Endothelial cell of umbilical vein (primary cell): ENCODE measurements around the gene SPRED2. TPM values are rescaled to one million over a fixed set of nuclear protein-coding genes. Genes with fewer than 3 reads are reported as not detected.

ENCODE experiments used
- BruUV-seq: library from RNA; stranded (reverse); fragments of 400-500 nt; replicated peaks from 2 replicates; lab custom pipeline; 2021; lab: Mats Ljungman, UMichigan
- CTCF ChIA-PET: fragments of 300-600, 350-600 bp; sonication (Branson Sonifier 250); formaldehyde crosslinking; loops from one replicate; lab custom pipeline; 2021; ENCODE audit warnings: antibody characterized with exemption, inconsistent platforms; lab: Charles Lee
- POLR2A ChIA-PET: fragments of 300-600, 350-600 bp; sonication (Branson Sonifier 250); formaldehyde crosslinking; loops from one replicate; lab custom pipeline; 2021; ENCODE audit warnings: antibody characterized with exemption, inconsistent platforms; lab: Charles Lee
- DNase-seq: peaks from one replicate; pipeline ENCODE4 v3.0.0-alpha.2; 2011; ENCODE audit warnings: low read depth, low spot score
- FAIRE-seq: peaks from 2 replicates; lab custom pipeline; 2011; peaks lifted over from hg19 to GRCh38; lab: Jason Lieb, UNC
- H2AFZ ChIP-seq: 2 replicates; pipeline ENCODE4 v1.6.0; 2012; ENCODE audit warnings: low read depth, low read length, control low read depth, inconsistent platforms
- H3K27ac ChIP-seq: 2 replicates; pipeline ENCODE4 v1.5.1; 2011; ENCODE audit warnings: low read depth, mild to moderate bottlenecking, control low read depth, low read length, moderate library complexity; ENCODE audit not compliant: insufficient read depth
- H3K27me3 ChIP-seq, 2 experiments: 2 replicates each; pipeline versions ENCODE4 v1.6.0 to v1.6.1; 2011; ENCODE audit warnings: low read length in 2 of 2, mixed read lengths in 1 of 2; ENCODE audit not compliant: control insufficient read depth in 2 of 2, insufficient read depth in 2 of 2
- H3K36me3 ChIP-seq, 2 experiments: 2 replicates in 1 of 2; 3 replicates in 1 of 2; pipeline ENCODE4 v1.5.1; 2011; ENCODE audit warnings: low read length in 2 of 2, mild to moderate bottlenecking in 1 of 2, moderate library complexity in 1 of 2; ENCODE audit not compliant: control insufficient read depth in 2 of 2, insufficient read depth in 2 of 2; ENCODE audit errors: extremely low read depth in 1 of 2
- H3K4me1 ChIP-seq: 3 replicates; pipeline ENCODE4 v1.5.1; 2011; ENCODE audit warnings: mild to moderate bottlenecking, low read length; ENCODE audit not compliant: control insufficient read depth, insufficient read depth; ENCODE audit errors: extremely low read depth
- H3K4me2 ChIP-seq: 2 replicates; pipeline ENCODE4 v1.6.1; 2011; ENCODE audit warnings: low read length, control low read depth, mixed read lengths; ENCODE audit not compliant: insufficient read depth
- H3K4me3 ChIP-seq, 3 experiments: fragments of 200-600 bp in 1 of 3; sonication (generic), shearing (Covaris generic) in 1 of 3; replicated peaks in 1 of 3; 2 replicates each; pipeline ENCODE4 v1.5.1; 2011 to 2016; ENCODE audit warnings: control low read depth in 3 of 3, low read length in 3 of 3, mild to moderate bottlenecking in 2 of 3, inconsistent platforms in 1 of 3, low read depth in 1 of 3, moderate library complexity in 1 of 3; ENCODE audit not compliant: insufficient read depth in 1 of 3
- H3K79me2 ChIP-seq: 2 replicates; pipeline ENCODE4 v1.6.0; 2012; ENCODE audit warnings: low read length, inconsistent platforms; ENCODE audit not compliant: control insufficient read depth, insufficient read depth
- H3K9ac ChIP-seq: replicated peaks from 2 replicates; pipeline ENCODE3; 2011; ENCODE audit warnings: low read length, control low read depth; ENCODE audit not compliant: insufficient read depth; ENCODE audit errors: extremely low read depth
- H3K9me1 ChIP-seq: replicated peaks from 3 replicates; pipeline ENCODE4 v1.6.0; 2011; ENCODE audit warnings: mild to moderate bottlenecking, low read length; ENCODE audit not compliant: control insufficient read depth, insufficient read depth; ENCODE audit errors: extremely low read depth
- H3K9me3 ChIP-seq: replicated peaks from 2 replicates; pipeline ENCODE4 v1.5.1; 2012; ENCODE audit warnings: low read length, inconsistent platforms; ENCODE audit not compliant: control insufficient read depth, insufficient read depth
- H4K20me1 ChIP-seq: replicated peaks from 2 replicates; pipeline ENCODE3; 2011; ENCODE audit warnings: mild to moderate bottlenecking, low read length; ENCODE audit not compliant: control insufficient read depth, insufficient read depth; ENCODE audit errors: extremely low read depth
- EZH2 ChIP-seq: IDR thresholded peaks from 2 replicates; pipeline ENCODE4 v1.6.1; 2012; ENCODE audit warnings: borderline replicate concordance, low read depth, mild to moderate bottlenecking, moderate library complexity, low read length, inconsistent platforms; ENCODE audit not compliant: severe bottlenecking
- FOS ChIP-seq: IDR thresholded peaks from 2 replicates; pipeline ENCODE4 v1.6.1; 2011; ENCODE audit warnings: mild to moderate bottlenecking, low read length, moderate library complexity, borderline replicate concordance; ENCODE audit not compliant: insufficient read depth
- GATA2 ChIP-seq: IDR thresholded peaks from 2 replicates; pipeline ENCODE4 v1.7.0; 2011; ENCODE audit warnings: low read depth, mild to moderate bottlenecking, moderate library complexity, mixed read lengths, low read length; ENCODE audit not compliant: insufficient read length, insufficient read depth
- JUN ChIP-seq: IDR thresholded peaks from 2 replicates; pipeline ENCODE4 v1.6.1; 2011; ENCODE audit warnings: borderline replicate concordance, low read depth; ENCODE audit not compliant: insufficient read length, insufficient read depth
- MYC ChIP-seq: IDR thresholded peaks from one replicate; pipeline ENCODE4 v1.6.1; 2011; ENCODE audit warnings: mild to moderate bottlenecking, low read depth, low read length
- POLR2AphosphoS5 ChIP-seq: IDR thresholded peaks from 2 replicates; pipeline ENCODE4 v1.6.1; 2012; ENCODE audit warnings: low read depth, mild to moderate bottlenecking, control low read depth, low read length, moderate library complexity; ENCODE audit not compliant: insufficient read depth
- dilution Hi-C: fragments of 300-500 bp; cut with MboI; formaldehyde crosslinking; loops from one replicate; pipeline ENCODE4 v1.15.0; 2019; ENCODE audit warnings: low sequenced_read_pairs; ENCODE audit not compliant: extremely low pct_ligation_motif_present
- intact Hi-C: fragments of 100-400 bp; cut with micrococcal nuclease; formaldehyde crosslinking; loops from one replicate; pipeline ENCODE4 v1.10.0; 2022
- polyA plus RNA-seq, 4 experiments: library from polyadenylated mRNA; depleted of rRNA in 3 of 4; stranded (reverse) in 3 of 4; unstranded in 1 of 4; fragments of >200 nt; gene quantifications; 2 replicates each; pipeline versions ENCODE4 v1.2.1 to v1.2.3, GENCODE V29; 2011 to 2012; ENCODE audit warnings: missing spikeins in 1 of 4
- total RNA-seq: library from RNA; stranded (reverse); gene quantifications from 2 replicates; pipeline ENCODE4 v1.2.3, GENCODE V29; 2021
- TF ChIP-seq, protein P1 (sequence below), 2 donors: IDR thresholded peaks; 1 replicate in 1 of 2; 2 replicates in 1 of 2; pipeline ENCODE4 v1.5.1; 2011; ENCODE audit warnings: low read length in 2 of 2, mild to moderate bottlenecking in 2 of 2, moderate library complexity in 2 of 2, control low read depth in 1 of 2, inconsistent platforms in 1 of 2, low read depth in 1 of 2; ENCODE audit not compliant: insufficient read depth in 1 of 2; ENCODE audit errors: extremely low read depth in 1 of 2
- TF ChIP-seq, protein P2 (sequence below): IDR thresholded peaks from 2 replicates; pipeline ENCODE4 v1.6.1; 2011; ENCODE audit not compliant: insufficient read depth, insufficient read length

The SPRED2 gene
- total and polyA plus RNA-seq, 2 donors (not counting 3 experiments of a cell fraction or from before 2014, with no cell fraction given), result 3.6 to 9.6 TPM

DNA sequence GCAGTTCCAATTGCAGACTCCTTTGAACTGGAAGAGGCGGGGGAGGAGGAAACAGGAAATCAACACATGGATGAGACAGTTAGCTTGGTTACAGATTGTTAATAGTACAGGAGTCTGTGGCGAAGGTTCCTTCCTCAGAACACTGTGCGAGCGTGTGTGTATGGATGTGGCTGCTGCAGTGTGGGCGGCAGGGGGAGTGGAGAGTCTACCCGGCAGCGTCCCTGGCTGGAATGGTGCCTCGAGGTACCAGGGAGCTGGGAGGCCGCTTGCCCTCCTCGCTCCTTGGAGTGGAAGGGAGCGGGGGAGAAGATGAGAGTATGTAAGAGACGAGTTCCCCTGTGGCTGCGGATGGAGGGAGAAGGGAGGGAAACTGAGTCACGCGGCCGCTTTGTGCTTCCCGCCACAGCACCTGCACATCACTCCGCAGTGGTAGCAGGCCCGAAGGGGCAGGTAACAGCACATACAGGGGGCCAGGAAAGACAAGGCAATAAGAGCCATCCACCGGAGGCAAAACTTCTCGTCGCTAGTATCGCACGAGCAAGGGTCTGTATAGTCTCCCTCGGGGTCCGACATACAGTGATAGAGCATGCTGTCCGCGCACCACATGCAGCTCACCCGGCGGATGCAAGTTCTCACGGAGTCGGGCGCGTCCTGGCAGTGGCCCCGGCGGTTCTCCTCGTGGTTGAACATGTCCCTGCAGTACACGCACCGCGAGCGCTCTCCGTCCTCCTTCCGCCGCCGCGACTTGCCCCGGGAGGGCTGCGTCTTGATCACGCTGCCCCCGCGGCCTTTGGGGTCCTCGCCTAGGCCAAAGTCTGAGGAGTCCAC is 119.1 kb downstream of the SPRED2 start:
- peaks cover 8% of the 10 kb centered on the region for H3K4me1 ChIP-seq
- BruUV-seq, result no TSS peak
- no peaks in the 10 kb centered on the region for H3K36me3 ChIP-seq
- H3K4me3 ChIP-seq, result no peak overlapping the region
- no peaks in the 10 kb centered on the region for H3K79me2 ChIP-seq
- TF ChIP-seq, protein P1, sequence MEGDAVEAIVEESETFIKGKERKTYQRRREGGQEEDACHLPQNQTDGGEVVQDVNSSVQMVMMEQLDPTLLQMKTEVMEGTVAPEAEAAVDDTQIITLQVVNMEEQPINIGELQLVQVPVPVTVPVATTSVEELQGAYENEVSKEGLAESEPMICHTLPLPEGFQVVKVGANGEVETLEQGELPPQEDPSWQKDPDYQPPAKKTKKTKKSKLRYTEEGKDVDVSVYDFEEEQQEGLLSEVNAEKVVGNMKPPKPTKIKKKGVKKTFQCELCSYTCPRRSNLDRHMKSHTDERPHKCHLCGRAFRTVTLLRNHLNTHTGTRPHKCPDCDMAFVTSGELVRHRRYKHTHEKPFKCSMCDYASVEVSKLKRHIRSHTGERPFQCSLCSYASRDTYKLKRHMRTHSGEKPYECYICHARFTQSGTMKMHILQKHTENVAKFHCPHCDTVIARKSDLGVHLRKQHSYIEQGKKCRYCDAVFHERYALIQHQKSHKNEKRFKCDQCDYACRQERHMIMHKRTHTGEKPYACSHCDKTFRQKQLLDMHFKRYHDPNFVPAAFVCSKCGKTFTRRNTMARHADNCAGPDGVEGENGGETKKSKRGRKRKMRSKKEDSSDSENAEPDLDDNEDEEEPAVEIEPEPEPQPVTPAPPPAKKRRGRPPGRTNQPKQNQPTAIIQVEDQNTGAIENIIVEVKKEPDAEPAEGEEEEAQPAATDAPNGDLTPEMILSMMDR (IDR thresholded peaks at IDR 0.05; ENCODE audit: extremely low read depth in 1 of 2, insufficient read depth in 1 of 2, low read depth in 1 of 2, low read length in 2 of 2), result no peak
- TF ChIP-seq MYC, result no peak
- no peak for TF ChIP-seq EZH2
- TF ChIP-seq GATA2, result no peak
- no peak for TF ChIP-seq POLR2AphosphoS5
- TF ChIP-seq, protein P2, sequence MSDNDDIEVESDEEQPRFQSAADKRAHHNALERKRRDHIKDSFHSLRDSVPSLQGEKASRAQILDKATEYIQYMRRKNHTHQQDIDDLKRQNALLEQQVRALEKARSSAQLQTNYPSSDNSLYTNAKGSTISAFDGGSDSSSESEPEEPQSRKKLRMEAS, result no peak
- TF ChIP-seq FOS, result no peak
- no peak for TF ChIP-seq JUN
- H3K9me3 ChIP-seq, result no peaks in the 10 kb centered on the region
- CTCF ChIA-PET, result no interaction called here
- intact Hi-C loops, result loop anchor here (5.0 kb wide), 1 partner anchor 39 kb away; no protein-coding TSS in a partner anchor
- DNase-seq (no peak), FAIRE-seq (no peak)
- H2AFZ ChIP-seq, result no peak overlapping the region
- dilution Hi-C loops, result no loop called here
- H4K20me1 ChIP-seq, result no peaks in the 10 kb centered on the region
- no peak overlapping the region for H3K27ac ChIP-seq
- H3K9ac ChIP-seq, result no peak overlapping the region
- POLR2A ChIA-PET, result no interaction called here
- H3K27me3 ChIP-seq, result no peaks in the 10 kb centered on the region
- H3K9me1 ChIP-seq, result no peaks in the 10 kb centered on the region
- no peak overlapping the region for H3K4me2 ChIP-seq
